ENCODE results near the gene SDHC. TPM values are rescaled to one million over a fixed set of nuclear protein-coding genes. Genes with fewer than 3 reads are reported as not detected.

Gene SDHC
- total and polyA plus RNA-seq, 4 donors = 44.3 to 247 (median 96.7) TPM

DNA sequence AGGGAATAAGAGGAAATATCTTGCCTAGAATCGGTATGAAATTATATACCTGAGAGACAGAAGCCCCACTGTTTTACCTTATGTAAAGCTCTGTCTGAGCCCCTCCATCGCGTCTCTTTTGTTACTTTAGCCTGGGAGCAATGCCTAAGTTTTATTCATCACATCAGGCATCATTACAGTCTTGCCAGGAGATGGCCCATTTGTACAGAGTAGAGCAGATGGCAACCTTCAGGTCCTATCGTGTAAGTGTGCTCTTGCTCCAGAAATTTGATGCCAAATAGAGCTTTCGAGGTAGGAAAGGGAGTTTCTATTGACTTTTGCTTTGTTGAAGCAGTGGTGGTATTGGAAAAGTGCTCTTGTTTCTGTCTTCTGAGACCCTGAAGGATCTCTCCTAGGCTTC, 28.6 kb downstream of the SDHC start:
- Histone ChIP-seq H3K4me3 (ENCODE audit: low read depth in 1 of 3, low read length in 3 of 3) (no peak overlapping the region), H3K36me3 (ENCODE audit: control insufficient read depth in 4 of 4, insufficient read depth in 3 of 4, low read depth in 1 of 4, low read length in 3 of 4) (peaks cover 8 to 34% (median 32%) of the 10 kb centered on the region in 4 donors), H3K4me1 (ENCODE audit: control insufficient read depth in 4 of 4, insufficient read depth in 4 of 4, low read length in 3 of 4) (no peaks in the 10 kb centered on the region), H3K9ac (ENCODE audit: low read depth in 1 of 2, low read length in 2 of 2) (no peak overlapping the region), H3K9me3 (ENCODE audit: control insufficient read depth in 4 of 4, low read length in 3 of 4) (no peaks in the 10 kb centered on the region), H3K27ac (ENCODE audit: low read depth in 1 of 2, low read length in 2 of 2) (no peak overlapping the region), H3K27me3 (ENCODE audit: control insufficient read depth in 4 of 4, insufficient read depth in 4 of 4, low read length in 3 of 4) (no peaks in the 10 kb centered on the region)
- 95% methylated on average over 5 of the region's 5 CpGs for WGBS
- DNase-seq (ENCODE audit: low spot score) = no peak
- TF ChIP-seq JUND (IDR thresholded peaks at IDR 0.05) (no peak), EGR1 (IDR thresholded peaks at IDR 0.05; ENCODE audit: low read depth in 2 of 2) (no peak), TAF1 (conservative IDR thresholded peaks at IDR 0.05) (no peak), GABPA (IDR thresholded peaks at IDR 0.05 in 1 of 2, conservative IDR thresholded peaks at IDR 0.05 in 1 of 2) (no peak), FOXA1 (IDR thresholded peaks at IDR 0.05) (no peak), YY1 (IDR thresholded peaks at IDR 0.05) (no peak), RXRA (IDR thresholded peaks at IDR 0.05) (no peak), NR2F2 (IDR thresholded peaks at IDR 0.05) (no peak), HNF4A (conservative IDR thresholded peaks at IDR 0.05) (no peak), ZBTB33 (IDR thresholded peaks at IDR 0.05) (no peak)
- TF ChIP-seq, protein P1, sequence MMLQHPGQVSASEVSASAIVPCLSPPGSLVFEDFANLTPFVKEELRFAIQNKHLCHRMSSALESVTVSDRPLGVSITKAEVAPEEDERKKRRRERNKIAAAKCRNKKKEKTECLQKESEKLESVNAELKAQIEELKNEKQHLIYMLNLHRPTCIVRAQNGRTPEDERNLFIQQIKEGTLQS (IDR thresholded peaks at IDR 0.05) = no peak

DNA sequence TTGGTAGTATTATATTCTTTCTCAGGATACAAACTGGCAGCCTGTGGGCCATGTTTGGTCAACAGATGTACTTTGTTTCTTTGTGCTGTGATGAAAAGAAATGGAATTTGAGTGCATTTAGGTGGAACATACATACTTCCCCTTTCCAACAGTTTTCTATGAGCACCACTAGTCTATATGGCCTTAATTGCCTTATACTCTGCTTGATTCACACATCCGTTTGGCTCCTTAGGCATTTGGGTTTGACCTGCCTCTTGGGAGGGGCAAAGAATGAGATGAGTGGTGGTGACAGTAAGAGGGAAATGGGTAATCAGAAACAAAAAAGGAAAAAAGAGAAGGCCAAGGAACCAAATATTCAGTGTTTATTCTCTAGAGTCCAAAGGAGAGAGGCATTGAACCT, 36.5 kb downstream of the SDHC start:
- no peaks in the 10 kb centered on the region for H3K27me3 ChIP-seq (ENCODE audit: control insufficient read depth in 4 of 4, insufficient read depth in 4 of 4, low read length in 3 of 4)
- no peak overlapping the region for H3K9ac ChIP-seq (ENCODE audit: low read depth in 1 of 2, low read length in 2 of 2)
- WGBS = 84% methylated on average over 1 of the region's 1 CpG
- DNase-seq (ENCODE audit: low spot score) = no peak
- H3K4me1 ChIP-seq (ENCODE audit: control insufficient read depth in 4 of 4, insufficient read depth in 4 of 4, low read length in 3 of 4) = no peaks in the 10 kb centered on the region
- H3K27ac ChIP-seq (ENCODE audit: low read depth in 1 of 2, low read length in 2 of 2) = no peak overlapping the region
- no peaks in the 10 kb centered on the region for H3K9me3 ChIP-seq (ENCODE audit: control insufficient read depth in 4 of 4, low read length in 3 of 4)
- H3K36me3 ChIP-seq (ENCODE audit: control insufficient read depth in 4 of 4, insufficient read depth in 3 of 4, low read depth in 1 of 4, low read length in 3 of 4) = peaks cover 0 to 14% (median 8%) of the 10 kb centered on the region in 4 donors
- TF ChIP-seq GABPA (IDR thresholded peaks at IDR 0.05 in 1 of 2, conservative IDR thresholded peaks at IDR 0.05 in 1 of 2) (no peak), TAF1 (conservative IDR thresholded peaks at IDR 0.05) (no peak), YY1 (IDR thresholded peaks at IDR 0.05) (no peak), FOXA1 (IDR thresholded peaks at IDR 0.05) (no peak), NR2F2 (IDR thresholded peaks at IDR 0.05) (no peak), HNF4A (conservative IDR thresholded peaks at IDR 0.05) (no peak), EGR1 (IDR thresholded peaks at IDR 0.05; ENCODE audit: low read depth in 2 of 2) (no peak), FOXA2 (IDR thresholded peaks at IDR 0.05) (no peak), SP1 (IDR thresholded peaks at IDR 0.05) (no peak), HNF4G (IDR thresholded peaks at IDR 0.05) (no peak), RAD21 (IDR thresholded peaks at IDR 0.05) (no peak), ZBTB33 (IDR thresholded peaks at IDR 0.05) (no peak), JUND (IDR thresholded peaks at IDR 0.05) (no peak), RXRA (IDR thresholded peaks at IDR 0.05) (no peak)
- TF ChIP-seq, protein P2, sequence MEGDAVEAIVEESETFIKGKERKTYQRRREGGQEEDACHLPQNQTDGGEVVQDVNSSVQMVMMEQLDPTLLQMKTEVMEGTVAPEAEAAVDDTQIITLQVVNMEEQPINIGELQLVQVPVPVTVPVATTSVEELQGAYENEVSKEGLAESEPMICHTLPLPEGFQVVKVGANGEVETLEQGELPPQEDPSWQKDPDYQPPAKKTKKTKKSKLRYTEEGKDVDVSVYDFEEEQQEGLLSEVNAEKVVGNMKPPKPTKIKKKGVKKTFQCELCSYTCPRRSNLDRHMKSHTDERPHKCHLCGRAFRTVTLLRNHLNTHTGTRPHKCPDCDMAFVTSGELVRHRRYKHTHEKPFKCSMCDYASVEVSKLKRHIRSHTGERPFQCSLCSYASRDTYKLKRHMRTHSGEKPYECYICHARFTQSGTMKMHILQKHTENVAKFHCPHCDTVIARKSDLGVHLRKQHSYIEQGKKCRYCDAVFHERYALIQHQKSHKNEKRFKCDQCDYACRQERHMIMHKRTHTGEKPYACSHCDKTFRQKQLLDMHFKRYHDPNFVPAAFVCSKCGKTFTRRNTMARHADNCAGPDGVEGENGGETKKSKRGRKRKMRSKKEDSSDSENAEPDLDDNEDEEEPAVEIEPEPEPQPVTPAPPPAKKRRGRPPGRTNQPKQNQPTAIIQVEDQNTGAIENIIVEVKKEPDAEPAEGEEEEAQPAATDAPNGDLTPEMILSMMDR (IDR thresholded peaks at IDR 0.05; ENCODE audit: low read depth, low read length, missing input control) = no peak
- TF ChIP-seq, protein P3, sequence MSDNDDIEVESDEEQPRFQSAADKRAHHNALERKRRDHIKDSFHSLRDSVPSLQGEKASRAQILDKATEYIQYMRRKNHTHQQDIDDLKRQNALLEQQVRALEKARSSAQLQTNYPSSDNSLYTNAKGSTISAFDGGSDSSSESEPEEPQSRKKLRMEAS (IDR thresholded peaks at IDR 0.05) = no peak
- TF ChIP-seq, protein P4, sequence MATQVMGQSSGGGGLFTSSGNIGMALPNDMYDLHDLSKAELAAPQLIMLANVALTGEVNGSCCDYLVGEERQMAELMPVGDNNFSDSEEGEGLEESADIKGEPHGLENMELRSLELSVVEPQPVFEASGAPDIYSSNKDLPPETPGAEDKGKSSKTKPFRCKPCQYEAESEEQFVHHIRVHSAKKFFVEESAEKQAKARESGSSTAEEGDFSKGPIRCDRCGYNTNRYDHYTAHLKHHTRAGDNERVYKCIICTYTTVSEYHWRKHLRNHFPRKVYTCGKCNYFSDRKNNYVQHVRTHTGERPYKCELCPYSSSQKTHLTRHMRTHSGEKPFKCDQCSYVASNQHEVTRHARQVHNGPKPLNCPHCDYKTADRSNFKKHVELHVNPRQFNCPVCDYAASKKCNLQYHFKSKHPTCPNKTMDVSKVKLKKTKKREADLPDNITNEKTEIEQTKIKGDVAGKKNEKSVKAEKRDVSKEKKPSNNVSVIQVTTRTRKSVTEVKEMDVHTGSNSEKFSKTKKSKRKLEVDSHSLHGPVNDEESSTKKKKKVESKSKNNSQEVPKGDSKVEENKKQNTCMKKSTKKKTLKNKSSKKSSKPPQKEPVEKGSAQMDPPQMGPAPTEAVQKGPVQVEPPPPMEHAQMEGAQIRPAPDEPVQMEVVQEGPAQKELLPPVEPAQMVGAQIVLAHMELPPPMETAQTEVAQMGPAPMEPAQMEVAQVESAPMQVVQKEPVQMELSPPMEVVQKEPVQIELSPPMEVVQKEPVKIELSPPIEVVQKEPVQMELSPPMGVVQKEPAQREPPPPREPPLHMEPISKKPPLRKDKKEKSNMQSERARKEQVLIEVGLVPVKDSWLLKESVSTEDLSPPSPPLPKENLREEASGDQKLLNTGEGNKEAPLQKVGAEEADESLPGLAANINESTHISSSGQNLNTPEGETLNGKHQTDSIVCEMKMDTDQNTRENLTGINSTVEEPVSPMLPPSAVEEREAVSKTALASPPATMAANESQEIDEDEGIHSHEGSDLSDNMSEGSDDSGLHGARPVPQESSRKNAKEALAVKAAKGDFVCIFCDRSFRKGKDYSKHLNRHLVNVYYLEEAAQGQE (IDR thresholded peaks at IDR 0.05) = no peak
- TF ChIP-seq, protein P1 (IDR thresholded peaks at IDR 0.05) = no peak
- no peak overlapping the region for H3K4me3 ChIP-seq (ENCODE audit: low read depth in 1 of 3, low read length in 3 of 3)

All from liver (tissue), 9 donors.